Fibroblast of lung (primary cell): ENCODE data around the gene GGPS1. TPM values are rescaled to one million over a fixed set of nuclear protein-coding genes. Genes with fewer than 3 reads are reported as not detected.
A peak's percentile ranks its signal among the peaks of the same experiment; 100 is the strongest.

ENCODE experiments used
- DNase-seq, 2 donors: peaks; one replicate each; pipeline versions ENCODE4 v3.0.0 to v3.0.0-alpha.2; 2010; ENCODE audit warnings: low read depth in 2 of 2
- H2AFZ ChIP-seq: 2 replicates; pipeline ENCODE4 v1.5.1; 2012; ENCODE audit warnings: low read length, control low read depth, inconsistent platforms
- H3K27ac ChIP-seq: 2 replicates; pipeline ENCODE4 v1.5.1; 2011; ENCODE audit warnings: low read length, control low read depth; ENCODE audit not compliant: insufficient read depth
- H3K27me3 ChIP-seq: 2 replicates; pipeline ENCODE4 v1.5.1; 2011; ENCODE audit warnings: mild to moderate bottlenecking, low read length; ENCODE audit not compliant: control insufficient read depth, insufficient read depth
- H3K36me3 ChIP-seq: 2 replicates; pipeline ENCODE4 v1.5.1; 2011; ENCODE audit warnings: low read length; ENCODE audit not compliant: control insufficient read depth, insufficient read depth
- H3K4me1 ChIP-seq: 2 replicates; pipeline ENCODE4 v1.5.1; 2011; ENCODE audit warnings: low read length; ENCODE audit not compliant: control insufficient read depth, insufficient read depth; ENCODE audit errors: extremely low read depth
- H3K4me2 ChIP-seq: 2 replicates; pipeline ENCODE4 v1.5.1; 2011; ENCODE audit warnings: low read length, control low read depth; ENCODE audit not compliant: insufficient read depth; ENCODE audit errors: extremely low read depth
- H3K4me3 ChIP-seq, 4 experiments: fragments of 200-600 bp in 1 of 4; sonication (generic) in 1 of 4; replicated peaks in 1 of 4; 2 replicates each; pipeline ENCODE4 v1.5.1; 2011 to 2016; ENCODE audit warnings: low read length in 4 of 4, low read depth in 3 of 4, mild to moderate bottlenecking in 3 of 4, control low read depth in 2 of 4, inconsistent platforms in 1 of 4, mixed read lengths in 1 of 4; ENCODE audit not compliant: insufficient read depth in 1 of 4; ENCODE audit errors: control extremely low read depth in 1 of 4
- H3K79me2 ChIP-seq: 2 replicates; pipeline ENCODE4 v1.5.1; 2012; ENCODE audit warnings: mild to moderate bottlenecking, low read length, inconsistent platforms; ENCODE audit not compliant: control insufficient read depth, insufficient read depth
- H3K9ac ChIP-seq: 2 replicates; pipeline ENCODE4 v1.5.1; 2011; ENCODE audit warnings: mild to moderate bottlenecking, low read length, control low read depth; ENCODE audit not compliant: insufficient read depth
- H3K9me3 ChIP-seq: 2 replicates; pipeline ENCODE4 v1.5.1; 2012; ENCODE audit warnings: low read depth, low read length; ENCODE audit not compliant: control insufficient read depth, insufficient read depth
- H4K20me1 ChIP-seq: 2 replicates; pipeline ENCODE4 v1.5.1; 2011; ENCODE audit warnings: low read length; ENCODE audit not compliant: control insufficient read depth, insufficient read depth; ENCODE audit errors: extremely low read depth
- EZH2 ChIP-seq: IDR thresholded peaks from 2 replicates; pipeline ENCODE4 v1.5.1; 2012; ENCODE audit warnings: low read length, control low read depth, mild to moderate bottlenecking; ENCODE audit errors: missing control alignments
- polyA plus RNA-seq, 2 donors: library from polyadenylated mRNA; depleted of rRNA in 1 of 2; stranded (reverse) in 1 of 2; unstranded in 1 of 2; fragments of >200 nt; gene quantifications; 2 replicates each; pipeline ENCODE4 v1.2.1, GENCODE V29; 2011 to 2012; ENCODE audit warnings: missing spikeins in 1 of 2
- total RNA-seq: library from RNA; depleted of rRNA; stranded (reverse); fragments of >200 nt; gene quantifications from 2 replicates; pipeline ENCODE4 v1.2.1, GENCODE V29; 2014
- TF ChIP-seq, protein P1 (sequence below), 2 donors: IDR thresholded peaks in 1 of 2; conservative IDR thresholded peaks in 1 of 2; 1 replicate in 1 of 2; 2 replicates in 1 of 2; pipeline ENCODE4 v1.5.1; 2011 to 2012; ENCODE audit warnings: low read length in 2 of 2, control low read depth in 1 of 2, inconsistent platforms in 1 of 2, low read depth in 1 of 2, mild to moderate bottlenecking in 1 of 2

GGPS1 gene
- total and polyA plus RNA-seq, 2 donors (not counting 1 experiment from before 2014, with no cell fraction given) = 24.3 to 37.5 TPM

DNA sequence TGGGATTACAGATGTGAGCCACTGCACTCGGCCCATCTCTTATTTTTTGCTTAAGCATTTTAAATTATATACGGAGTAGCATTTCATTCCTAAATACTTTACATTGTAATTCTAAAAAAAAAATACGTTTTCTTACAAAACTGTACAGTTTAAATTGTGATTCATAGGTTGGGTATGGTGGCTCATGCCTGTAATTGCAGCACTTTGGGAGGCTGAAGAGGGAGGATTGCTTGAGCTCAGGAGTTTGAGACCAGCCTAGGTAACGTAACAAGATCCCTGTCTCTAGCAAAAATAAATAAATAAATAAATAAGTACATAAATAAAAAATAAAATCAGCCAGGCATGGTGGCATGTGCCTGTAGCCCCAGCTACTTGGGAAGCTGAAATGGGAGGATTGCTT lies 63.5 kb downstream of the GGPS1 start:
- no peaks in the 10 kb centered on the region for H3K9me3 ChIP-seq
- TF ChIP-seq, protein P1, sequence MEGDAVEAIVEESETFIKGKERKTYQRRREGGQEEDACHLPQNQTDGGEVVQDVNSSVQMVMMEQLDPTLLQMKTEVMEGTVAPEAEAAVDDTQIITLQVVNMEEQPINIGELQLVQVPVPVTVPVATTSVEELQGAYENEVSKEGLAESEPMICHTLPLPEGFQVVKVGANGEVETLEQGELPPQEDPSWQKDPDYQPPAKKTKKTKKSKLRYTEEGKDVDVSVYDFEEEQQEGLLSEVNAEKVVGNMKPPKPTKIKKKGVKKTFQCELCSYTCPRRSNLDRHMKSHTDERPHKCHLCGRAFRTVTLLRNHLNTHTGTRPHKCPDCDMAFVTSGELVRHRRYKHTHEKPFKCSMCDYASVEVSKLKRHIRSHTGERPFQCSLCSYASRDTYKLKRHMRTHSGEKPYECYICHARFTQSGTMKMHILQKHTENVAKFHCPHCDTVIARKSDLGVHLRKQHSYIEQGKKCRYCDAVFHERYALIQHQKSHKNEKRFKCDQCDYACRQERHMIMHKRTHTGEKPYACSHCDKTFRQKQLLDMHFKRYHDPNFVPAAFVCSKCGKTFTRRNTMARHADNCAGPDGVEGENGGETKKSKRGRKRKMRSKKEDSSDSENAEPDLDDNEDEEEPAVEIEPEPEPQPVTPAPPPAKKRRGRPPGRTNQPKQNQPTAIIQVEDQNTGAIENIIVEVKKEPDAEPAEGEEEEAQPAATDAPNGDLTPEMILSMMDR (conservative IDR thresholded peaks at IDR 0.05 in 1 of 2, IDR thresholded peaks at IDR 0.05 in 1 of 2; ENCODE audit: low read depth in 1 of 2, low read length in 2 of 2) = no peak
- no peak for TF ChIP-seq EZH2

More for the DNA sequence above, 63.5 kb downstream of the GGPS1 start:
- H3K36me3 ChIP-seq = no peaks in the 10 kb centered on the region
- no peak overlapping the region for H3K9ac ChIP-seq
- DNase-seq = peak in 1 of 2 donors; percentile 9
- H3K4me2 ChIP-seq = no peak overlapping the region
- no peak overlapping the region for H2AFZ ChIP-seq
- H3K27ac ChIP-seq = no peak overlapping the region
- no peak overlapping the region for H3K4me3 ChIP-seq
- H3K27me3 ChIP-seq = no peaks in the 10 kb centered on the region
- no peaks in the 10 kb centered on the region for H3K4me1 ChIP-seq
- H3K79me2 ChIP-seq = peaks cover 5% of the 10 kb centered on the region
- no peaks in the 10 kb centered on the region for H4K20me1 ChIP-seq

Other genes starting within 250 kb of the GGPS1 start
- gene TOMM20, start 199.7 kb upstream of the GGPS1 start, total RNA-seq = 85.5 and 92.7 TPM in 2 replicates
- 95.1 and 111 TPM in 2 replicates for gene TOMM20, start 199.7 kb upstream of the GGPS1 start, polyA plus RNA-seq
- gene RBM34, start 167.3 kb upstream of the GGPS1 start, total RNA-seq = 64.1 and 66.3 TPM in 2 replicates
- gene RBM34, start 167.3 kb upstream of the GGPS1 start, polyA plus RNA-seq = 30.3 and 30.6 TPM in 2 replicates
- gene ARID4B, start 391 bp upstream of the GGPS1 start, total RNA-seq = 40.6 and 42.4 TPM in 2 replicates
- gene ARID4B, start 391 bp upstream of the GGPS1 start, polyA plus RNA-seq = 10.7 and 15.3 TPM in 2 replicates
- 18.2 and 31.4 TPM in 2 replicates for gene TBCE, start 38.9 kb downstream of the GGPS1 start, total RNA-seq
- gene TBCE, start 38.9 kb downstream of the GGPS1 start, polyA plus RNA-seq = 32.0 and 46.9 TPM in 2 replicates
- gene B3GALNT2, start 175.9 kb downstream of the GGPS1 start, total RNA-seq = 47.0 and 51.4 TPM in 2 replicates
- gene B3GALNT2, start 175.9 kb downstream of the GGPS1 start, polyA plus RNA-seq = 16.3 and 23.1 TPM in 2 replicates